GM19324 (cell line): ENCODE results near the gene FAM117B.
A peak's percentile ranks its signal among the peaks of the same experiment; 100 is the strongest.

Experiments used
- ATAC-seq: cut with Tn5 transposase; IDR thresholded peaks from one replicate; pipeline ENCODE4 v1.9.1; 2021; ENCODE audit warnings: mild to moderate bottlenecking, moderate library complexity; ENCODE audit not compliant: unreplicated experiment, low FRiP score

The FAM117B gene

GRCh38 chr2:202634556-202635427 is at the start of gene FAM117B:
Gene FAM117B, plus strand, starts transcription at chr2:202634969. Its CDS starts 219 bp downstream, at chr2:202635188.
- peak; percentile 93 for ATAC-seq

- peak; percentile 72 for ATAC-seq
Observed at GRCh38 chr2:202588647-202589581, 45.9 kb upstream of the FAM117B start.

GRCh38 chr2:202589582-202589949 is 45.2 kb upstream of the FAM117B start:
- ATAC-seq: no peak

GRCh38 chr2:202592566-202592965 is 42.2 kb upstream of the FAM117B start:
- ATAC-seq: no peak

GRCh38 chr2:202599105-202599504 is 35.7 kb upstream of the FAM117B start:
- ATAC-seq: no peak

GRCh38 chr2:202599911-202600310 is 34.9 kb upstream of the FAM117B start:
- ATAC-seq: no peak

- no peak for ATAC-seq
Observed at GRCh38 chr2:202604699-202605098, 30.1 kb upstream of the FAM117B start.

GRCh38 chr2:202605174-202605573 is 29.6 kb upstream of the FAM117B start:
- no peak for ATAC-seq

GRCh38 chr2:202608142-202608852 is 26.5 kb upstream of the FAM117B start:
- no peak for ATAC-seq

GRCh38 chr2:202609381-202610145 is 25.2 kb upstream of the FAM117B start:
- peak; percentile 85 for ATAC-seq

- no peak for ATAC-seq
Observed at GRCh38 chr2:202610380-202610779, 24.4 kb upstream of the FAM117B start.

GRCh38 chr2:202612145-202612544 is 22.6 kb upstream of the FAM117B start:
- ATAC-seq: no peak

- ATAC-seq: no peak
Observed at GRCh38 chr2:202613479-202613878, 21.3 kb upstream of the FAM117B start.

GRCh38 chr2:202624133-202624532 is 10.6 kb upstream of the FAM117B start:
- ATAC-seq: no peak

- no peak for ATAC-seq
Observed at GRCh38 chr2:202627042-202627441, 7.7 kb upstream of the FAM117B start.

GRCh38 chr2:202628646-202629198 is 6.0 kb upstream of the FAM117B start:
- no peak for ATAC-seq

- no peak for ATAC-seq
Observed at GRCh38 chr2:202632682-202633290, 2.0 kb upstream of the FAM117B start.

GRCh38 chr2:202633470-202633869 is 1.3 kb upstream of the FAM117B start:
- ATAC-seq: no peak
